HG03442 (cell line): ENCODE measurements around the gene LSMEM2.
"Not testable (repeated sequence)": the region's sequence is repeated elsewhere in the genome, so short reads cannot be mapped to it uniquely, and the experiment has no call there.

Source experiments
- ATAC-seq: cut with Tn5 transposase; IDR thresholded peaks from one replicate; pipeline ENCODE4 v1.9.1; 2021; ENCODE audit warnings: mild to moderate bottlenecking, moderate library complexity; ENCODE audit not compliant: unreplicated experiment

Gene LSMEM2

GRCh38 chr3:50264383-50264963, 14.4 kb upstream of the LSMEM2 start:
- no peak for ATAC-seq

GRCh38 chr3:50264964-50265485, 13.9 kb upstream of the LSMEM2 start:
- ATAC-seq: no peak

GRCh38 chr3:50265571-50265970, 13.3 kb upstream of the LSMEM2 start:
- no peak for ATAC-seq

GRCh38 chr3:50266017-50266416, 12.9 kb upstream of the LSMEM2 start:
- no peak for ATAC-seq

GRCh38 chr3:50266836-50267235, 12.1 kb upstream of the LSMEM2 start:
- ATAC-seq: no peak

- no peak for ATAC-seq
Measured at GRCh38 chr3:50267280-50267913, 11.5 kb upstream of the LSMEM2 start.

GRCh38 chr3:50268276-50268675, 10.6 kb upstream of the LSMEM2 start:
- no peak for ATAC-seq

GRCh38 chr3:50268703-50269451, 10.0 kb upstream of the LSMEM2 start, which contains the start of gene SEMA3B:
Gene SEMA3B (plus strand): TSS chr3:50269147. CDS start chr3:50269241, 94 bp downstream.
- no peak for ATAC-seq

GRCh38 chr3:50269460-50269859, 9.4 kb upstream of the LSMEM2 start:
- ATAC-seq: no peak

- no peak for ATAC-seq
Measured at GRCh38 chr3:50269977-50270413, 8.9 kb upstream of the LSMEM2 start.

- no peak for ATAC-seq
Measured at GRCh38 chr3:50270422-50271224, 8.3 kb upstream of the LSMEM2 start.

GRCh38 chr3:50271314-50271936, 7.5 kb upstream of the LSMEM2 start:
- ATAC-seq: no peak

- not testable (repeated sequence) for ATAC-seq
Measured at GRCh38 chr3:50272538-50272910, 6.4 kb upstream of the LSMEM2 start.

- peak; percentile 82 for ATAC-seq
Measured at GRCh38 chr3:50272911-50273688, 5.8 kb upstream of the LSMEM2 start.

GRCh38 chr3:50273689-50274065, 5.2 kb upstream of the LSMEM2 start:
- no peak for ATAC-seq

GRCh38 chr3:50274371-50275104, 4.3 kb upstream of the LSMEM2 start:
- no peak for ATAC-seq

GRCh38 chr3:50275141-50275995, 3.5 kb upstream of the LSMEM2 start:
- no peak for ATAC-seq
